Astrocyte (in vitro differentiated cells and primary cell): ENCODE measurements around the gene RITA1. TPM values are rescaled to one million over a fixed set of nuclear protein-coding genes. Genes with fewer than 3 reads are reported as not detected.

Experiments used
- DNase-seq: peaks from one replicate; pipeline ENCODE4 v3.0.0-alpha.2; 2010; ENCODE audit warnings: low read depth
- FAIRE-seq: peaks from 2 replicates; lab custom pipeline; 2011; peaks lifted over from hg19 to GRCh38; lab: Jason Lieb, UNC
- H2AFZ ChIP-seq: 2 replicates; pipeline ENCODE4 v1.6.0; 2012; ENCODE audit warnings: low read depth, low read length, inconsistent platforms
- H3K27ac ChIP-seq: 2 replicates; pipeline ENCODE4 v1.5.1; 2011; ENCODE audit warnings: low read depth, low read length, inconsistent platforms
- H3K27me3 ChIP-seq: 2 replicates; pipeline ENCODE4 v1.6.0; 2011; ENCODE audit warnings: low read length, inconsistent platforms; ENCODE audit not compliant: insufficient read depth
- H3K36me3 ChIP-seq: 2 replicates; pipeline ENCODE4 v1.5.1; 2011; ENCODE audit warnings: low read length, inconsistent platforms; ENCODE audit not compliant: insufficient read depth
- H3K4me1 ChIP-seq: 2 replicates; pipeline ENCODE4 v1.5.1; 2011; ENCODE audit warnings: low read length, inconsistent platforms; ENCODE audit not compliant: insufficient read depth
- H3K4me2 ChIP-seq: 2 replicates; pipeline ENCODE4 v1.6.0; 2012; ENCODE audit warnings: low read length, inconsistent platforms
- H3K4me3 ChIP-seq: 2 replicates; pipeline ENCODE4 v1.5.1; 2011; ENCODE audit warnings: low read depth, mild to moderate bottlenecking, low read length, inconsistent platforms; ENCODE audit not compliant: insufficient read depth
- H3K79me2 ChIP-seq: 2 replicates; pipeline ENCODE4 v1.6.0; 2012; ENCODE audit warnings: mild to moderate bottlenecking, low read length, inconsistent platforms; ENCODE audit not compliant: insufficient read depth
- H3K9ac ChIP-seq: 2 replicates; pipeline ENCODE4 v1.6.0; 2012; ENCODE audit warnings: mild to moderate bottlenecking, low read length, inconsistent platforms
- H3K9me3 ChIP-seq: 2 replicates; pipeline ENCODE4 v1.5.1; 2012; ENCODE audit warnings: low read depth, mild to moderate bottlenecking, low read length, inconsistent platforms; ENCODE audit not compliant: insufficient read depth
- H4K20me1 ChIP-seq: 2 replicates; pipeline ENCODE4 v1.6.0; 2012; ENCODE audit warnings: low read length, inconsistent platforms; ENCODE audit not compliant: insufficient read depth
- H3K27ac Mint-ChIP-seq: one replicate; pipeline ENCODE4 v1.8.0; 2021; ENCODE audit warnings: mild to moderate bottlenecking, mixed read lengths; ENCODE audit not compliant: unreplicated experiment
- H3K27me3 Mint-ChIP-seq: one replicate; pipeline ENCODE4 v1.8.0; 2021; ENCODE audit warnings: low read depth, mixed read lengths; ENCODE audit not compliant: unreplicated experiment
- H3K36me3 Mint-ChIP-seq: one replicate; pipeline ENCODE4 v1.8.0; 2021; ENCODE audit warnings: low read depth, mixed read lengths; ENCODE audit not compliant: unreplicated experiment
- H3K4me1 Mint-ChIP-seq: one replicate; pipeline ENCODE4 v1.8.0; 2021; ENCODE audit warnings: low read depth, mixed read lengths; ENCODE audit not compliant: unreplicated experiment
- H3K4me3 Mint-ChIP-seq: one replicate; pipeline ENCODE4 v1.8.0; 2021; ENCODE audit warnings: mild to moderate bottlenecking, moderate library complexity, mixed read lengths; ENCODE audit not compliant: unreplicated experiment
- H3K9me3 Mint-ChIP-seq: one replicate; pipeline ENCODE4 v1.8.0; 2021; ENCODE audit warnings: mild to moderate bottlenecking, mixed read lengths; ENCODE audit not compliant: unreplicated experiment
- CTCF ChIP-seq: IDR thresholded peaks from 2 replicates; pipeline ENCODE4 v1.5.1; 2011; ENCODE audit warnings: low read depth, mild to moderate bottlenecking, inconsistent platforms, low read length, moderate library complexity; ENCODE audit not compliant: insufficient read depth
- EZH2 ChIP-seq: IDR thresholded peaks from 2 replicates; pipeline ENCODE4 v1.6.1; 2012; ENCODE audit warnings: mild to moderate bottlenecking, low read length, inconsistent platforms; ENCODE audit not compliant: insufficient read depth
- total RNA-seq: library from RNA; stranded (reverse); gene quantifications from 2 replicates; pipeline ENCODE4 v1.2.1, GENCODE V29; 2021

The RITA1 gene
- total RNA-seq, 1 donor from 2014 or later, result 23.5 TPM

- Histone ChIP-seq H3K9ac (peak overlapping the region; percentile 66), H3K9me3 (no peaks in the 10 kb centered on the region), H3K79me2 (no peaks in the 10 kb centered on the region), H3K4me1 (peaks cover 33% of the 10 kb centered on the region), H3K27ac (peak overlapping the region; percentile 72), H3K27me3 (no peaks in the 10 kb centered on the region), H2AFZ (peak overlapping the region; percentile 15), H3K36me3 (no peaks in the 10 kb centered on the region), H3K4me2 (peak overlapping the region; percentile 16), H3K4me3 (no peak overlapping the region), H4K20me1 (no peaks in the 10 kb centered on the region)
- TF ChIP-seq EZH2, result no peak
- TF ChIP-seq CTCF, result no peak
- Mint-ChIP-seq H3K4me3 (no peak overlapping the region), H3K36me3 (peaks cover 30% of the 10 kb centered on the region), H3K27ac (peak overlapping the region; percentile 82), H3K27me3 (no peaks in the 10 kb centered on the region), H3K9me3 (no peaks in the 10 kb centered on the region), H3K4me1 (peaks cover 25% of the 10 kb centered on the region)
- DNase-seq (peak; percentile 95), FAIRE-seq (no peak)
These were observed 45.9 kb downstream of the RITA1 start for GRCh38 chr12:113231235-113232088.

GRCh38 chr12:113232089-113232839, 46.7 kb downstream of the RITA1 start:
- no peaks in the 10 kb centered on the region for H3K36me3 ChIP-seq
- peaks cover 25% of the 10 kb centered on the region for H3K4me1 Mint-ChIP-seq
- no peak for FAIRE-seq
- H3K4me3 ChIP-seq, result no peak overlapping the region
- no peaks in the 10 kb centered on the region for H4K20me1 ChIP-seq
- peak overlapping the region; percentile 72 for H3K27ac ChIP-seq
- H2AFZ ChIP-seq, result no peak overlapping the region
- H3K9me3 ChIP-seq, result no peaks in the 10 kb centered on the region
- no peak for DNase-seq
- H3K79me2 ChIP-seq, result no peaks in the 10 kb centered on the region
- peak overlapping the region; percentile 62 for H3K4me2 ChIP-seq
- no peak overlapping the region for H3K4me3 Mint-ChIP-seq
- peaks cover 33% of the 10 kb centered on the region for H3K36me3 Mint-ChIP-seq
- H3K9me3 Mint-ChIP-seq, result no peaks in the 10 kb centered on the region
- H3K9ac ChIP-seq, result peak overlapping the region; percentile 66
- TF ChIP-seq CTCF, result no peak
- TF ChIP-seq EZH2, result no peak
- no peaks in the 10 kb centered on the region for H3K27me3 Mint-ChIP-seq
- peak overlapping the region; percentile 82 for H3K27ac Mint-ChIP-seq
- no peaks in the 10 kb centered on the region for H3K27me3 ChIP-seq
- peaks cover 33% of the 10 kb centered on the region for H3K4me1 ChIP-seq
